Esophagus muscularis mucosa (tissue), 4 donors: ENCODE data around the gene DHX35.
A peak's percentile ranks its signal among the peaks of the same experiment; 100 is the strongest.

Source experiments
- CTCF ChIP-seq, 3 experiments: fragments of 200-600 bp in 2 of 3; fragments of 450-650 bp in 1 of 3; sonication (generic) in 2 of 3; IDR thresholded peaks; one replicate each; pipeline ENCODE4 v1.5.1; 2017 to 2019; ENCODE audit warnings: antibody characterized with exemption in 3 of 3, mild to moderate bottlenecking in 2 of 3, moderate library complexity in 1 of 3
- EP300 ChIP-seq: sonication (generic); formaldehyde crosslinking; IDR thresholded peaks from one replicate; pipeline ENCODE4 v1.6.1; 2017; ENCODE audit warnings: antibody characterized with exemption
- POLR2A ChIP-seq: fragments of 450-650 bp; IDR thresholded peaks from one replicate; pipeline ENCODE4 v1.6.1; 2017; ENCODE audit warnings: antibody characterized with exemption, moderate library complexity, mild to moderate bottlenecking, low read depth

DNA sequence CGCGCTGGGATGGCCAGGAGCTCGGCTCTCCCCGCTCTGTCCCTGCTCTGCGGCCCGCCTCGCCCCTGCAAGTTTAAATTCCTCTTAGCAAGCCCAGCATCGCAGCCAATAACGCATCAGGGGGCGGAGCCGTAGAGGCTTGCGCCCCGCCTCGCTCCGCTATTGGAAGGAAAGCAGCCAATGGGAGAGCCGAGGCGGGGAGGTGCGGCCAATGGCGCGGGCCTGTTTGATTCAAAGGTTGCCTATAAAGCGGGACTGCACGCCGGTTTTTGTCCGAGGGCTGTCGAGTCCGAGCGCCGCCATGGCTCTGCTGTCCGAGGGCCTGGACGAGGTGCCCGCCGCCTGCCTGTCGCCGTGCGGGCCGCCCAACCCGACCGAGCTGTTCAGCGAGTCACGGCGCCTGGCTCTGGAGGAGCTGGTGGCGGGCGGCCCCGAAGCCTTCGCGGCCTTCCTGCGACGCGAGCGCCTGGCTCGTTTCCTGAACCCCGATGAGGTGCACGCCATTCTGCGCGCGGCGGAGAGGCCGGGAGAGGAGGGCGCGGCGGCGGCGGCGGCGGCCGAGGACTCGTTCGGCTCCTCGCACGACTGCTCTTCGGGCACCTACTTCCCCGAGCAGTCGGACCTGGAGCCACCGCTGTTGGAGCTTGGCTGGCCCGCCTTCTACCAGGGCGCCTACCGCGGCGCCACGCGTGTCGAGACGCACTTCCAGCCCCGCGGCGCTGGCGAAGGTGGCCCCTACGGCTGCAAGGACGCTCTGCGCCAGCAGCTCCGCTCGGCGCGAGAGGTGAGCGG, 35.8 kb upstream of the DHX35 start, which contains the start of gene FAM83D:
- TF ChIP-seq POLR2A = peak; percentile 89
- TF ChIP-seq CTCF (IDR thresholded peaks at IDR 0.05) = peak in 1 of 3 experiments; percentile 13
- no peak for TF ChIP-seq EP300
